PFSK-1 (cell line): Measurements from ENCODE around the gene RTP2.

Source experiments
- FOXP2 ChIP-seq: optimal IDR thresholded peaks from 2 replicates; pipeline ENCODE3; 2011; ENCODE audit warnings: borderline replicate concordance, control low read depth, inconsistent platforms; ENCODE audit not compliant: insufficient read depth; ENCODE audit errors: extremely low read length, extremely low read depth
- POLR2AphosphoS5 ChIP-seq: IDR thresholded peaks from 2 replicates; pipeline ENCODE4 v1.6.1; 2012; ENCODE audit warnings: low read depth, mild to moderate bottlenecking, control low read depth, low read length, moderate library complexity
- REST ChIP-seq, 2 experiments: IDR thresholded peaks; 2 replicates each; pipeline versions ENCODE4 v1.6.1 to v1.8.0; 2011 to 2012; ENCODE audit warnings: low read depth in 2 of 2, low read length in 2 of 2, control low read depth in 1 of 2, inconsistent platforms in 1 of 2, mild to moderate bottlenecking in 1 of 2, moderate library complexity in 1 of 2; ENCODE audit not compliant: insufficient read depth in 1 of 2
- SIN3A ChIP-seq: IDR thresholded peaks from 2 replicates; pipeline ENCODE4 v1.6.1; 2012; ENCODE audit warnings: mild to moderate bottlenecking, low read length, moderate library complexity, borderline replicate concordance; ENCODE audit not compliant: insufficient read depth
- TAF1 ChIP-seq: IDR thresholded peaks from 2 replicates; pipeline ENCODE4 v1.6.1; 2012; ENCODE audit warnings: low read length, control low read depth, borderline replicate concordance; ENCODE audit not compliant: insufficient read depth

RTP2 gene

GRCh38 chr3:187678726-187679268 is 23.6 kb downstream of the RTP2 start:
- no peak for TF ChIP-seq FOXP2

- TF ChIP-seq SIN3A: no peak
- TF ChIP-seq REST (IDR thresholded peaks at IDR 0.05; ENCODE audit: insufficient read depth in 1 of 2, low read depth in 2 of 2, low read length in 2 of 2): no peak
- no peak for TF ChIP-seq FOXP2
Measured at GRCh38 chr3:187677604-187678003, 24.8 kb downstream of the RTP2 start.

GRCh38 chr3:187673012-187673411 is 29.3 kb downstream of the RTP2 start:
- TF ChIP-seq FOXP2 (no peak), POLR2AphosphoS5 (no peak), REST (IDR thresholded peaks at IDR 0.05; ENCODE audit: insufficient read depth in 1 of 2, low read depth in 2 of 2, low read length in 2 of 2) (no peak), TAF1 (no peak), SIN3A (no peak)

- TF ChIP-seq REST (IDR thresholded peaks at IDR 0.05; ENCODE audit: insufficient read depth in 1 of 2, low read depth in 2 of 2, low read length in 2 of 2) (peak; percentile 93 to 97), TAF1 (no peak), SIN3A (peak; percentile 82; the same call in 1 of the 2 replicates), FOXP2 (no peak), POLR2AphosphoS5 (no peak)
Measured at GRCh38 chr3:187669675-187670504, 32.5 kb downstream of the RTP2 start, which contains the start of gene SST. SST (minus strand) TSS chr3:187670394; CDS start chr3:187670291, 103 bp downstream.

- no peak for TF ChIP-seq TAF1
- no peak for TF ChIP-seq FOXP2
- TF ChIP-seq SIN3A: no peak
- TF ChIP-seq REST (IDR thresholded peaks at IDR 0.05; ENCODE audit: insufficient read depth in 1 of 2, low read depth in 2 of 2, low read length in 2 of 2): no peak
- no peak for TF ChIP-seq POLR2AphosphoS5
Measured at GRCh38 chr3:187667526-187667925, 34.8 kb downstream of the RTP2 start.
